GM12873 (cell line): ENCODE data around the gene PRSS16.

ENCODE experiments used
- TF ChIP-seq, protein P1 (sequence below): IDR thresholded peaks from 2 replicates; pipeline ENCODE4 v1.5.1; 2012; ENCODE audit warnings: low read depth, mild to moderate bottlenecking, moderate library complexity, low read length, control low read depth; ENCODE audit not compliant: insufficient read depth; ENCODE audit errors: missing control alignments

PRSS16 gene

GRCh38 chr6:27213544-27214125 is 33.9 kb upstream of the PRSS16 start:
- TF ChIP-seq, protein P1, sequence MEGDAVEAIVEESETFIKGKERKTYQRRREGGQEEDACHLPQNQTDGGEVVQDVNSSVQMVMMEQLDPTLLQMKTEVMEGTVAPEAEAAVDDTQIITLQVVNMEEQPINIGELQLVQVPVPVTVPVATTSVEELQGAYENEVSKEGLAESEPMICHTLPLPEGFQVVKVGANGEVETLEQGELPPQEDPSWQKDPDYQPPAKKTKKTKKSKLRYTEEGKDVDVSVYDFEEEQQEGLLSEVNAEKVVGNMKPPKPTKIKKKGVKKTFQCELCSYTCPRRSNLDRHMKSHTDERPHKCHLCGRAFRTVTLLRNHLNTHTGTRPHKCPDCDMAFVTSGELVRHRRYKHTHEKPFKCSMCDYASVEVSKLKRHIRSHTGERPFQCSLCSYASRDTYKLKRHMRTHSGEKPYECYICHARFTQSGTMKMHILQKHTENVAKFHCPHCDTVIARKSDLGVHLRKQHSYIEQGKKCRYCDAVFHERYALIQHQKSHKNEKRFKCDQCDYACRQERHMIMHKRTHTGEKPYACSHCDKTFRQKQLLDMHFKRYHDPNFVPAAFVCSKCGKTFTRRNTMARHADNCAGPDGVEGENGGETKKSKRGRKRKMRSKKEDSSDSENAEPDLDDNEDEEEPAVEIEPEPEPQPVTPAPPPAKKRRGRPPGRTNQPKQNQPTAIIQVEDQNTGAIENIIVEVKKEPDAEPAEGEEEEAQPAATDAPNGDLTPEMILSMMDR, result no peak

DNA sequence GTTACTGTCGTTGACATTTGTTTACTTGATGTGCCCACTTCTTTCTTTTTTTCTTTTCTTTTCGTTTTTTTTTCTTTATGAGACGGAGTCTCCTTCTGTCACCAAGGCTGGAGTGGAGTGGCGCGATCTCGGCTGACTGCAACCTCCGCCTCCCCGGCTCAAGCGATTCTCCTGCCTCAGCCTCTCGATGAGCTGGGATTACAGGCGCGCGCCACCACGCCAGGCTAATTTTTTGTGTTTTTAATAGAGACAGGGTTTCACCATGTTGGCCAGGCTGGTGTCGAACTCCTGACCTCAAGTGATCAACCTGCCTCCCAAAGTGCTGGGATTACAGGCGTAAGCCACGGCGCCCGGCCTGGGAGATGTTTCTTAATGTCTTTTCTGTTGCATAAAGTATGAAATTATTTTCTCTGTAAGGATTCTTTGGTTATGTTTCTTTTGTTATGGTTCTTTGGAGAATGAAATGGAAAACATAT is 33.3 kb upstream of the PRSS16 start:
- TF ChIP-seq, protein P1, result no peak

DNA sequence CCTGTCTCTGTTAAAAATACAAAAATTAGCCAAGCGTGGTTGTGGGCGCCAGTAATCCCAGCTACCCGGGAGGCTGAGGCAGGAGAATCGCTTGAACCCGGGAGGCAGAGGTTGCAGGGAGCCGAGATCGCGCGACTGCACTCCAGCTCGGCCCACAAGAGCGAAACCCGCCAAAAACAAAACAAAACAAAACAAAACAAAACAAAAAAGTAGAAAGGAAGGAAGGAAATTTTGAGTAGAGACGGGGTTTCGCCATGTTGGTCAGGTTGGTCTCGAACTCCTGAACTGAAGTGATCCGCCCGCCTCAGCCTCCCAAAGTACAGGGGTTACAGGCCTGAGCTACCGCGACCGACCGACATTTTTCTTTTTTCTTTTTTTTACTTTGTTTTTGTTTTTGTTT is 30.6 kb upstream of the PRSS16 start:
- TF ChIP-seq, protein P1, result no peak

DNA sequence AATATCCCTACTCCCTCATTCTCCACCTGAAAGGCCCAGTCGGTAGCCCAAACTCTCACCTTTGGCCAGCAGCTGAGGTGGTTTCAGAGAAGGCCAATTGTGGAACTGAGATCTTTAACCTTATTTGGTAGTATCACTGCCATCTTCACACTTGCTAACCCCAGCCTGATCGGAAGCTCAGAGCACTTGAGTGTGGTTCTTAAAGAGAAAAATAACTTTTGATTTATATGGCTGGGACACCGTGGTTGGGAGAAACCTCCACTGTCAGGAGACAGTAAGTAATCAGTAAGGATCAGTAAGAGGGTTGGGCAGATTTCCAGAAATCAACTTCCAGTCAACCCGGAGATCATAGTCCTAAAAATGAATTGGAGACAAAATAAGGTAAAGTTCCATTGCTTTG is 22.8 kb upstream of the PRSS16 start:
- TF ChIP-seq, protein P1, result no peak

DNA sequence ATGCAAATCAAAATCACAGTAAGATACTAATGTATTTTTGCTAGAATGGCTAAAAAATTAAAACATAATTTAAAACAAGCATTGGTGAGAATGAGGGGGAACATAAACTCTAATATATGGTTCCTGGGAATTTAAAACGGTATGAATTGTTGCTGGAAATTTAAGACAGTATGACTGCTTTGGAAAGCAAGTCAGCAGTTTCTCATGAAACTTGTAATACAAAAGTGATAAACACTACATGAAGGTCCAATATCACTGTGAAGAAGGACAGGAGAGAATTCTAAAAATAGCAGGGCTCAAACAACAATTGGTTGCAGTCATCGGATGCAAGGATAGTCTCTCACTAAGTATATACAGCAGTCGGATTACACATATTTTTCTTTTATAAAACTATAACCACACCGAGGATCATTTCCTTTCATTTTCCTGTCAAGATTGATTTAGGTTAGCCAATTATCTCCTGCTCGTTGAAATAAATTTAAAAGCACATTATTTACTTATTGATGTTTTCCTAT is 18.5 kb upstream of the PRSS16 start:
- TF ChIP-seq, protein P1, result no peak

- TF ChIP-seq, protein P1, result no peak
Measured at GRCh38 chr6:27230758-27231111, 16.8 kb upstream of the PRSS16 start.

DNA sequence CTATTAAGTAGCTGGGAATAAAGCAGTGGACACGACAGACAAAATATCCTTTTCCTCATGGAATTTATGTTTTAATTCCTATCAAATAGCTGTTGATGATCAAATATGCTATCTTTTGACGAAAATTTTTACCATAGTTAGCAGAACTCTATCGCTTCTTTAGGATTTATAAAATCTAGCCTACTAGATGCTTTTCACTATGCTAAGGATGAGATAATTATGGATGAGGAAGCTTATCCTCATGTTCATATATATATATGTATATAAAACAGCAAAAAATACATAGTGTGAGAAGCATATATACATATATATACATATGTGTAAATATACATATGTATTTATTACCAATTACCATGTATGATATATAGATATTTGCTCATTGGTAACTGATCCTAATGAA is 12.9 kb upstream of the PRSS16 start:
- TF ChIP-seq, protein P1, result no peak
